Measurements from ENCODE around the gene LRGUK.

Gene LRGUK

DNA sequence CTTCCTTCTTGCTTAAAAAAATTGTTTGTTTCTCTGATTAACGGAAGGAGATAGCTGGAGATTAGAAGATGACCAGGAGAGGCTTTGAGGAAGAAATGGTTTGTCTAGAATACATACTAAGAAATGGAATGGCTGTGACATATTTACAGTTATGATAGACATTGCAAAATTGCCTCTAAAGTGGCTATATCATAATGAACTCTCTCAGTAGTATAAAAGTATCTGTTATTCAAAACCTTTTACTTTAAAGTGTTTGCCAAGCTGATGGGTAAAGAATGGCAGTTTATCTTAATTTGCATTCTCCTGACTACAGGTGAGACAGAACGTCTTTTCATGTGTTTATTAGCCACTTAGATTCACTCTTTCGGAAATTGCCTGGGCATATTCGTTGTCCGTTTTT lies 28.7 kb downstream of the LRGUK start:
- no peaks in the 10 kb centered on the region for H3K27me3 ChIP-seq (ENCODE audit: insufficient read depth, low read length)
- no peak overlapping the region for H3K27ac ChIP-seq (ENCODE audit: low read depth, low read length)
- no peaks in the 10 kb centered on the region for H3K36me3 ChIP-seq (ENCODE audit: insufficient read depth, low read length)
- H2AFZ ChIP-seq (ENCODE audit: low read length, unreplicated experiment), result no peak overlapping the region
- H3K4me3 ChIP-seq (ENCODE audit: low read depth, low read length), result no peak overlapping the region
- H3K79me2 ChIP-seq (ENCODE audit: control insufficient read depth, insufficient read depth, low read length, unreplicated experiment), result no peaks in the 10 kb centered on the region
- H3K4me1 ChIP-seq (ENCODE audit: control insufficient read depth, insufficient read depth, low read length, unreplicated experiment), result no peaks in the 10 kb centered on the region

DNA sequence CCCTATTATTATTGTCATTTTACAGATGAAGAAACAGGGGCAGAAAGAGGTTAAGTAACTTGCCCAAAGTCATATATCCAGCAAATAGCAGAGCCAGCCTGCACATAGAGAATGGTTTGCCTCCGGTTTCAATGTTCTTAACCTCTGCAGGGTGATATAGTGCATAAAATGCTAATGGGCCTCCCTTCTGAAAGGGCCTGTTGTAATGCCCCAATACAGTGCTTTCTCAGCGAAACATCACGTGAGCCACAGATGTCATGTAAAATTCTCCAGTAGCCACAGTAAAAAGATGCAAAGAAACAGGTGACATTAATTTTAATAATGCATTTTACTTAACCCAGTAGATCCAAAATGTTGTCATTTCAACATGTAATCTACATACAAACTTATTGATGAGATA lies 38.1 kb downstream of the LRGUK start:
- no peaks in the 10 kb centered on the region for H3K27me3 ChIP-seq (ENCODE audit: insufficient read depth, low read length)

DNA sequence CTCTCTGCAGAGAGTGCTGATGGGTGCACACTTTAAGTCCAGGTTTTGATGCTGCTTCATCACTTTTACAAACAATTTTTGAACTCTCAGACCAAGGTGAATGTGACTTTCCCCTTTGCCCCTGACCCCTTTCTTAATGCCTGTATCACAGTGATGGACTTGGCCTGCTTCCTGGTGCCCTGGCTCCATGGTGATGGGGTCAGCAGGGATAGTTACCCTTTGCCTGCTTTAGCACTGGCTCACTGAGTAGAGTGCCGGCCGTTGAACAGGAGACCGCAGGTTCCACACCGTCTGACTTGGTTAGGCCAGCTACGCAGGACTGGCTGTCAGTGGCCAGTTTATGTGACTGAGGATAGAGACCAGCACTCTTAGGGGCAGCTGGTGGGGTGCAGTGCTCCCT lies 40.1 kb downstream of the LRGUK start:
- Histone ChIP-seq H3K79me2 (ENCODE audit: control insufficient read depth, insufficient read depth, low read length, unreplicated experiment) (no peaks in the 10 kb centered on the region), H3K36me3 (ENCODE audit: insufficient read depth, low read length) (no peaks in the 10 kb centered on the region), H3K27me3 (ENCODE audit: insufficient read depth, low read length) (no peaks in the 10 kb centered on the region), H2AFZ (ENCODE audit: low read length, unreplicated experiment) (no peak overlapping the region), H3K4me3 (ENCODE audit: low read depth, low read length) (no peak overlapping the region), H3K4me1 (ENCODE audit: control insufficient read depth, insufficient read depth, low read length, unreplicated experiment) (no peaks in the 10 kb centered on the region), H3K27ac (ENCODE audit: low read depth, low read length) (no peak overlapping the region)

More for the DNA sequence above, 38.1 kb downstream of the LRGUK start:
- Histone ChIP-seq H3K36me3 (ENCODE audit: insufficient read depth, low read length) (no peaks in the 10 kb centered on the region), H3K4me1 (ENCODE audit: control insufficient read depth, insufficient read depth, low read length, unreplicated experiment) (no peaks in the 10 kb centered on the region), H3K27ac (ENCODE audit: low read depth, low read length) (no peak overlapping the region), H2AFZ (ENCODE audit: low read length, unreplicated experiment) (no peak overlapping the region), H3K4me3 (ENCODE audit: low read depth, low read length) (no peak overlapping the region), H3K79me2 (ENCODE audit: control insufficient read depth, insufficient read depth, low read length, unreplicated experiment) (no peaks in the 10 kb centered on the region)

DNA sequence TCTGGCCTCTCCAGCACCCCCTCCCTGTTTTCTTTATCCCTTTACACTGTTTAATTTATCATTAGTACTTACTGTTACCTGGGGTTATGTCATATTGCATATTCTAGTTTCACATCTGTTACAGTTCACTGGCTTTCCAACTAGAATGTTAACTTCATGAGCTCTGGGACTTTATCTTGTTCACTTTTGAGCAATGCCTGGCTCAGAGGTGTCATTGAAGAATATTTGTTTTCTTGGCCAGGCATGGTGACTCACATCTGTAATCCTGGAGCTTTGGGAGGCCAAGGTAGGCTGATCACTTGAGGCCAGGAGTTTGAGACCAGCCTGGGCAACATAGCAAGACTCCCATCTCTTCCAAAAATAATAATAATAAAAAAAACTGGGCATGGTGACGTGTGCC lies 40.7 kb downstream of the LRGUK start:
- no peak overlapping the region for H3K27ac ChIP-seq (ENCODE audit: low read depth, low read length)
- H3K79me2 ChIP-seq (ENCODE audit: control insufficient read depth, insufficient read depth, low read length, unreplicated experiment), result no peaks in the 10 kb centered on the region
- no peaks in the 10 kb centered on the region for H3K4me1 ChIP-seq (ENCODE audit: control insufficient read depth, insufficient read depth, low read length, unreplicated experiment)
- H3K4me3 ChIP-seq (ENCODE audit: low read depth, low read length), result no peak overlapping the region
- H3K36me3 ChIP-seq (ENCODE audit: insufficient read depth, low read length), result no peaks in the 10 kb centered on the region
- H3K27me3 ChIP-seq (ENCODE audit: insufficient read depth, low read length), result no peaks in the 10 kb centered on the region
- H2AFZ ChIP-seq (ENCODE audit: low read length, unreplicated experiment), result no peak overlapping the region

DNA sequence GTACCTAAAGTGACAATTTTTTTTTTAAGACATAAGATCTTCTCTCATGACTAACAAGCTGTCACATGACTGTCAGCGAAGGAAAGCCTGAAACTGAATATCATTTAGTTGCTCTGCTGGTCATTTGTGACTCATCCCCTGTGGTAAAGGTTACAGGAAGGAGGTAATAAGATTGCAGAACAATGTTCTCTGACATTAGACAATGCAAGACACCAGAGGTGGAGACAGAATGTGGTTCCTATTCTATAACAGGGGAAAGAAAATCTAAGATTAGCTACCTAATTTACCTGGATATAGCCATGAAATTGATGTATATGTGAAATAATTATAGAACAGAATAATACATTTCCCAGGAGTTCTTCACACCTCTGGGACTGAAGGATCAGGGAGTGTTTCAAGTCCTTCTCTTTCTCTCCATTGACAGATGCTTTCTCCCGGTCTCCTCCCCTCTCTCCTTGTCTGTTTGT lies 47.7 kb downstream of the LRGUK start:
- Histone ChIP-seq H3K4me1 (ENCODE audit: control insufficient read depth, insufficient read depth, low read length, unreplicated experiment) (peaks cover 14% of the 10 kb centered on the region), H3K27me3 (ENCODE audit: insufficient read depth, low read length) (no peaks in the 10 kb centered on the region), H3K79me2 (ENCODE audit: control insufficient read depth, insufficient read depth, low read length, unreplicated experiment) (no peaks in the 10 kb centered on the region), H3K27ac (ENCODE audit: low read depth, low read length) (peak overlapping the region; percentile 30; the same call in 1 of the 2 replicates), H3K36me3 (ENCODE audit: insufficient read depth, low read length) (no peaks in the 10 kb centered on the region), H3K4me3 (ENCODE audit: low read depth, low read length) (no peak overlapping the region), H2AFZ (ENCODE audit: low read length, unreplicated experiment) (no peak overlapping the region)

DNA sequence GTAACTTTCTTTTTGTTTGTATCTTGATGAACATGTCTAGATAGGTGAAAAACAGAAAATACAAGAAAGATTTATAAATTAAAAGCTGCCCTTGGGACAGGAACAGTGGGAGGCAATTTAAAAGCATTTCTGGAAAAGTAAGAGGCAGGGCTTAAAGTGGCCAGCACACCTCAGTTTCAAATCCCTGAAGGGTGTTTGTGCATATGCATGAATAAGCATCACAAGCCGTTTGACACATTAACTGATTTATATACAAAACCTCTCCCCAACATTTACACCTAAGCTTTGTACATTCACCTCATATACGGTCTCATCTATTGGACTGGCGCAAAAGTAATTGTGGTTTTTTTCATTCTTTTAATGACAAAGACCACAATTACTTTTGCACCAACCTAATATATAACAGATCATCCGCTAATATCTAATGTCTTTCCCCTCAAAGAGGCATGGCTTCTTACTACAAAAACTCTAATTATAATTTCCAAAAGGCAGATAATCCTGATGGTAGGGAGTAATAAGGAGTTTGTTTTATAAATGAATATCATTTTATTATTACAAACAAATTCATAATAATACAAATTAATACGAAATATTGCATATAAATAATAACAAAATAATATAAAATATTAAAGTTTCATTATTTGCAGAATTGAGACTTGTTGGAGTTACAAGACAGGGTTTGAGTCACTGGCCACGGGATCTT lies 48.3 kb downstream of the LRGUK start:
- peaks cover 14% of the 10 kb centered on the region for H3K4me1 ChIP-seq (ENCODE audit: control insufficient read depth, insufficient read depth, low read length, unreplicated experiment)
- no peaks in the 10 kb centered on the region for H3K79me2 ChIP-seq (ENCODE audit: control insufficient read depth, insufficient read depth, low read length, unreplicated experiment)
- H3K27ac ChIP-seq (ENCODE audit: low read depth, low read length), result peak overlapping the region; percentile 7; the same call in 1 of the 2 replicates
- no peaks in the 10 kb centered on the region for H3K36me3 ChIP-seq (ENCODE audit: insufficient read depth, low read length)
- no peak overlapping the region for H2AFZ ChIP-seq (ENCODE audit: low read length, unreplicated experiment)
- H3K4me3 ChIP-seq (ENCODE audit: low read depth, low read length), result no peak overlapping the region
- H3K27me3 ChIP-seq (ENCODE audit: insufficient read depth, low read length), result no peaks in the 10 kb centered on the region

DNA sequence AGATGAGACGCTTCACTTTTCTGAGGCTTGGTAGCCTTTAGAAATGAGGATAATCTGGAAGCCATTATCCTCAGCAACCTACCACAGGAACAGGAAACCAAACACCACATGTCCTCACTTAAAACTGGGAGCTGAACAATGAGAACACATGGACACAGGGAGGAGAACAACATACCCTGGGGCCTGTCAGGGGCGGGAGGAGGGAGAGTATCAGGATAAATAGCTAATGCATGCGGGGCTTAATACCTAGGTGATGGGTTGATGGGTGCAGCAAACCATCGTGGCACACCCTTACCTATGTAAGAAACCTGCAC lies 48.9 kb downstream of the LRGUK start:
- Histone ChIP-seq H2AFZ (ENCODE audit: low read length, unreplicated experiment) (no peak overlapping the region), H3K27ac (ENCODE audit: low read depth, low read length) (no peak overlapping the region), H3K36me3 (ENCODE audit: insufficient read depth, low read length) (no peaks in the 10 kb centered on the region), H3K4me3 (ENCODE audit: low read depth, low read length) (no peak overlapping the region), H3K27me3 (ENCODE audit: insufficient read depth, low read length) (no peaks in the 10 kb centered on the region), H3K79me2 (ENCODE audit: control insufficient read depth, insufficient read depth, low read length, unreplicated experiment) (no peaks in the 10 kb centered on the region), H3K4me1 (ENCODE audit: control insufficient read depth, insufficient read depth, low read length, unreplicated experiment) (peaks cover 14% of the 10 kb centered on the region)

DNA sequence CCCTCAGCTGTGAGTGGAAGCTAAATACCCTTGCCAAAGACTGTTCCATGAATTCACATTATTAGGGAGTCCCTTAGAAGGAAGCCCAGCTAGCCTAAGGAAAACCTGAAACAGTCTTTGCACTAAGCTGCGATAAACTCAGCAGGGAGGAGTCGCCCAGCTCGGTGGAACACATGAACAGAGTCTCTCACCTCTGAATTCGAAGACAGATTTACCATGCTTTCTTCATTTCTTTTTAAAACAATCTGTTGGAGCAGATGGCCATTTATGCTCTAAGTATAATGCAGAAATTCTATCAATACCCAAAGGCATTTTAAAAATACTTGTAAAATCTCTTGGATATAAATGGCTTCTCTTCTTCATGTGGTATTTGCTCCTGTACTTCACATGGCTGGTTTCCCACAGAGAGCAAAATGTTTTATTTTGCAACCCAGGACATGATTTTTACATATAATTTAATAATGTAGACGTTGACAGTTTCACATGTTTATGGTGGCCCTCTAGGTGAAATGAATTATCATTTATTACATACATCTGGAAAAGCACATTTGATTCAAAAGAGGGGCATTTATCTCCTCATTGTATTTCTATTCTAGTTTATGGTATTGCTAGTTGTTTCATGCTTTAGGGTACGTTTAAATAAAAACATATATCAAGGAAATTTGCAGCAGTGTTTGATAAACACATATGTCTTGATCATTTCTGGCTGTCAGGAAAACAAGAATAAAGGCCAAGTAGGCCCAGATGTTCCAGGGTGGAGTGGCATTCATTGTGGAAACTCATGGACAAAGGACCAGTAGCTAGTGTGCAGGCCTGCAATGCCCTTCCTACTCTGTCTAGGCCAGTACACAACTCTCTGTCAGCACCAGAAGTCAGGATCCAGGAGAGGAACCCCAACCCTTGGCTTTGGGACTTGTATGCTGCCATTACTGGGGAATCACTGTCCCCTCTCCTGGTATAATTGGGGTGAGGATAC lies 52.2 kb downstream of the LRGUK start:
- Histone ChIP-seq H3K4me3 (ENCODE audit: low read depth, low read length) (no peak overlapping the region), H3K27me3 (ENCODE audit: insufficient read depth, low read length) (no peaks in the 10 kb centered on the region), H3K4me1 (ENCODE audit: control insufficient read depth, insufficient read depth, low read length, unreplicated experiment) (peaks cover 11% of the 10 kb centered on the region), H2AFZ (ENCODE audit: low read length, unreplicated experiment) (no peak overlapping the region), H3K36me3 (ENCODE audit: insufficient read depth, low read length) (no peaks in the 10 kb centered on the region), H3K27ac (ENCODE audit: low read depth, low read length) (no peak overlapping the region), H3K79me2 (ENCODE audit: control insufficient read depth, insufficient read depth, low read length, unreplicated experiment) (no peaks in the 10 kb centered on the region)

DNA sequence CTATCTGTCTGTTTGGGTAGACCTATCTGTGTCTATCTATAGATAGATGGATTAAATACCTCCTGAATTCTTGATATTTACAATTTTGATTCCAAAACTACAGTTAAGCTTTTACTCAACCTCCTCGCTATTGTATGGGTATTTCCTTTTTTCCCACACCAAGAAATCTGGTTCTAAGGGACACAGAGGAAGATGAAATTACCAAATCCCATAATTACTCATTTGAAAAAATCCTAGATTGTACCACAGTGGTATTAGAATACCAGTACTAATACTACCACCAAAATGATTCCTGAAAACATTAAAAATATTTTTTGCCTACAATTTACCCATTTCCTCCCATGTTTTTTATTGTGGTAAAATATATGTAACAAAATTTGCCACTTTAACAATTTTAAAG lies 53.2 kb downstream of the LRGUK start:
- no peaks in the 10 kb centered on the region for H3K27me3 ChIP-seq (ENCODE audit: insufficient read depth, low read length)
- H3K4me1 ChIP-seq (ENCODE audit: control insufficient read depth, insufficient read depth, low read length, unreplicated experiment), result peaks cover 3% of the 10 kb centered on the region
- H3K36me3 ChIP-seq (ENCODE audit: insufficient read depth, low read length), result no peaks in the 10 kb centered on the region
- H3K4me3 ChIP-seq (ENCODE audit: low read depth, low read length), result no peak overlapping the region
- H3K27ac ChIP-seq (ENCODE audit: low read depth, low read length), result no peak overlapping the region
- no peaks in the 10 kb centered on the region for H3K79me2 ChIP-seq (ENCODE audit: control insufficient read depth, insufficient read depth, low read length, unreplicated experiment)
- no peak overlapping the region for H2AFZ ChIP-seq (ENCODE audit: low read length, unreplicated experiment)

DNA sequence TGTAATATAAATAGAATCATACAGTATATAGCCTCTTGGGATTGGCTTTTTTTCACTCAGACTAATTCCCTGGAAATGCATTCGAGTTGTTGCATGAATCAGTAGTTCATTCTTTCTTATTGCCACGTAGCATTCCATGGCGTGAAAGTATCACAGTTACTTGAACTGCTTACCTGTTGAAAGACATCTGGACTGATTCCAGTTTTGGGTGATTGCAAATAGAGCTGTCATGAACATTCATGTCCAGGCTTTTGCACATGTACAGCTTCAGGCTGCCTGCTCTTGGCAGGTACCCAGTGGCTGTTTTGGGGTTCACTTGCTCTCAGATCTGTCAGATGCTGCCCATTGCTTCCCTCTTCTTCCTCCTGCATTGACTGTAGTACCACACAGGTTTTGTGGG lies 54.9 kb downstream of the LRGUK start:
- Histone ChIP-seq H3K4me1 (ENCODE audit: control insufficient read depth, insufficient read depth, low read length, unreplicated experiment) (peaks cover 6% of the 10 kb centered on the region), H3K27me3 (ENCODE audit: insufficient read depth, low read length) (no peaks in the 10 kb centered on the region), H3K27ac (ENCODE audit: low read depth, low read length) (no peak overlapping the region), H3K79me2 (ENCODE audit: control insufficient read depth, insufficient read depth, low read length, unreplicated experiment) (no peaks in the 10 kb centered on the region), H2AFZ (ENCODE audit: low read length, unreplicated experiment) (no peak overlapping the region), H3K4me3 (ENCODE audit: low read depth, low read length) (no peak overlapping the region), H3K36me3 (ENCODE audit: insufficient read depth, low read length) (no peaks in the 10 kb centered on the region)

DNA sequence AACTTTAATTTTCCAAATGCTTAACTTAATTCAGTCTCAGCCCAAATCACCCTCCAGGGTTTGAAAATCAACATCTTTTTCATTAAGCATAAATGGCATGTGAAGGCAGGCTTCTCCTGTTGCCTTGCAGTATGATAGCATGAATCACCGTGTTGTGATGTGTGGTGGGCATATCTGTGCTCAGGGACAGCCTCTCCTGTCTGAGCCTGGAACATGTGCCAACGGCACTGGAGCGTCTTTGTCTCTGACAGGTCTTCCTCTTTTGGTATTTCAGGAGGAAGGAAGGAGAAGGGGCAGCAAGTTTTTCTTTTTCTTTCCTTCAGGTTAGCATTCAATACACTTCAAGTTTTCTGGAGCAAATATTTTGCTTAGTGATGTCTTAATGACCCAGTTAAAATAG lies 57.6 kb downstream of the LRGUK start:
- Histone ChIP-seq H3K79me2 (ENCODE audit: control insufficient read depth, insufficient read depth, low read length, unreplicated experiment) (no peaks in the 10 kb centered on the region), H3K4me3 (ENCODE audit: low read depth, low read length) (no peak overlapping the region), H2AFZ (ENCODE audit: low read length, unreplicated experiment) (no peak overlapping the region), H3K4me1 (ENCODE audit: control insufficient read depth, insufficient read depth, low read length, unreplicated experiment) (peaks cover 6% of the 10 kb centered on the region), H3K27ac (ENCODE audit: low read depth, low read length) (no peak overlapping the region), H3K36me3 (ENCODE audit: insufficient read depth, low read length) (no peaks in the 10 kb centered on the region), H3K27me3 (ENCODE audit: insufficient read depth, low read length) (no peaks in the 10 kb centered on the region)
